Measurements from ENCODE around the gene RALBP1.

Gene RALBP1

GRCh38 chr18:9495916-9496705 is 20.8 kb downstream of the RALBP1 start:
- Histone ChIP-seq H3K4me3 (ENCODE audit: low read length) (no peak overlapping the region), H3K9me3 (ENCODE audit: low read length) (peaks cover 13% of the 10 kb centered on the region)

GRCh38 chr18:9506046-9506792 is 30.9 kb downstream of the RALBP1 start:
- no peak overlapping the region for H3K4me3 ChIP-seq (ENCODE audit: low read length)
- H3K27me3 ChIP-seq (ENCODE audit: insufficient read depth, low read length): no peaks in the 10 kb centered on the region
- H3K36me3 ChIP-seq (ENCODE audit: insufficient read depth, low read length): no peaks in the 10 kb centered on the region
- no peaks in the 10 kb centered on the region for H3K4me1 ChIP-seq (ENCODE audit: insufficient read depth, low read length)
- H2AFZ ChIP-seq (ENCODE audit: low read depth, low read length): no peak overlapping the region
- H3K9me3 ChIP-seq (ENCODE audit: low read length): peaks cover 9% of the 10 kb centered on the region

More at GRCh38 chr18:9495916-9496705, 20.8 kb downstream of the RALBP1 start:
- Histone ChIP-seq H3K36me3 (ENCODE audit: insufficient read depth, low read length) (no peaks in the 10 kb centered on the region), H3K27me3 (ENCODE audit: insufficient read depth, low read length) (no peaks in the 10 kb centered on the region), H3K4me1 (ENCODE audit: insufficient read depth, low read length) (no peaks in the 10 kb centered on the region), H2AFZ (ENCODE audit: low read depth, low read length) (no peak overlapping the region)

GRCh38 chr18:9507565-9508088 is 32.3 kb downstream of the RALBP1 start:
- Histone ChIP-seq H3K4me1 (ENCODE audit: insufficient read depth, low read length) (no peaks in the 10 kb centered on the region), H3K9me3 (ENCODE audit: low read length) (peaks cover 4% of the 10 kb centered on the region), H3K36me3 (ENCODE audit: insufficient read depth, low read length) (no peaks in the 10 kb centered on the region), H2AFZ (ENCODE audit: low read depth, low read length) (no peak overlapping the region), H3K27me3 (ENCODE audit: insufficient read depth, low read length) (no peaks in the 10 kb centered on the region), H3K4me3 (ENCODE audit: low read length) (no peak overlapping the region)

- Histone ChIP-seq H3K9me3 (ENCODE audit: low read length) (peaks cover 4% of the 10 kb centered on the region), H3K27me3 (ENCODE audit: insufficient read depth, low read length) (no peaks in the 10 kb centered on the region), H3K36me3 (ENCODE audit: insufficient read depth, low read length) (peaks cover 8% of the 10 kb centered on the region), H2AFZ (ENCODE audit: low read depth, low read length) (no peak overlapping the region), H3K4me3 (ENCODE audit: low read length) (no peak overlapping the region), H3K4me1 (ENCODE audit: insufficient read depth, low read length) (no peaks in the 10 kb centered on the region)
Measured at GRCh38 chr18:9508446-9509025, 33.2 kb downstream of the RALBP1 start.

- H3K4me3 ChIP-seq (ENCODE audit: low read length): no peak overlapping the region
Measured at GRCh38 chr18:9513971-9514512, 38.7 kb downstream of the RALBP1 start.

GRCh38 chr18:9516437-9517064 is 41.2 kb downstream of the RALBP1 start:
- Histone ChIP-seq H3K36me3 (ENCODE audit: insufficient read depth, low read length) (peaks cover 32% of the 10 kb centered on the region), H3K9me3 (ENCODE audit: low read length) (no peaks in the 10 kb centered on the region), H2AFZ (ENCODE audit: low read depth, low read length) (no peak overlapping the region), H3K27me3 (ENCODE audit: insufficient read depth, low read length) (no peaks in the 10 kb centered on the region), H3K4me1 (ENCODE audit: insufficient read depth, low read length) (no peaks in the 10 kb centered on the region), H3K4me3 (ENCODE audit: low read length) (no peak overlapping the region)

More at GRCh38 chr18:9513971-9514512, 38.7 kb downstream of the RALBP1 start:
- H3K4me1 ChIP-seq (ENCODE audit: insufficient read depth, low read length): no peaks in the 10 kb centered on the region
- no peak overlapping the region for H2AFZ ChIP-seq (ENCODE audit: low read depth, low read length)
- H3K27me3 ChIP-seq (ENCODE audit: insufficient read depth, low read length): no peaks in the 10 kb centered on the region
- H3K9me3 ChIP-seq (ENCODE audit: low read length): no peaks in the 10 kb centered on the region
- peaks cover 30% of the 10 kb centered on the region for H3K36me3 ChIP-seq (ENCODE audit: insufficient read depth, low read length)

- H3K4me1 ChIP-seq (ENCODE audit: insufficient read depth, low read length): no peaks in the 10 kb centered on the region
- H2AFZ ChIP-seq (ENCODE audit: low read depth, low read length): no peak overlapping the region
- peaks cover 42% of the 10 kb centered on the region for H3K36me3 ChIP-seq (ENCODE audit: insufficient read depth, low read length)
- H3K27me3 ChIP-seq (ENCODE audit: insufficient read depth, low read length): no peaks in the 10 kb centered on the region
- no peaks in the 10 kb centered on the region for H3K9me3 ChIP-seq (ENCODE audit: low read length)
- H3K4me3 ChIP-seq (ENCODE audit: low read length): no peak overlapping the region
Measured at GRCh38 chr18:9517869-9518268, 42.6 kb downstream of the RALBP1 start.

- H3K9me3 ChIP-seq (ENCODE audit: low read length): no peaks in the 10 kb centered on the region
- no peaks in the 10 kb centered on the region for H3K4me1 ChIP-seq (ENCODE audit: insufficient read depth, low read length)
- H2AFZ ChIP-seq (ENCODE audit: low read depth, low read length): no peak overlapping the region
- H3K36me3 ChIP-seq (ENCODE audit: insufficient read depth, low read length): peaks cover 41% of the 10 kb centered on the region
- no peaks in the 10 kb centered on the region for H3K27me3 ChIP-seq (ENCODE audit: insufficient read depth, low read length)
- no peak overlapping the region for H3K4me3 ChIP-seq (ENCODE audit: low read length)
Measured at GRCh38 chr18:9519399-9519798, 44.1 kb downstream of the RALBP1 start.

- no peaks in the 10 kb centered on the region for H3K9me3 ChIP-seq (ENCODE audit: low read length)
- no peak overlapping the region for H3K4me3 ChIP-seq (ENCODE audit: low read length)
- H2AFZ ChIP-seq (ENCODE audit: low read depth, low read length): no peak overlapping the region
- H3K27me3 ChIP-seq (ENCODE audit: insufficient read depth, low read length): no peaks in the 10 kb centered on the region
- H3K36me3 ChIP-seq (ENCODE audit: insufficient read depth, low read length): peaks cover 49% of the 10 kb centered on the region
- H3K4me1 ChIP-seq (ENCODE audit: insufficient read depth, low read length): no peaks in the 10 kb centered on the region
Measured at GRCh38 chr18:9520666-9521065, 45.4 kb downstream of the RALBP1 start.

GRCh38 chr18:9521770-9522169 is 46.5 kb downstream of the RALBP1 start:
- H2AFZ ChIP-seq (ENCODE audit: low read depth, low read length): no peak overlapping the region
- H3K36me3 ChIP-seq (ENCODE audit: insufficient read depth, low read length): peaks cover 52% of the 10 kb centered on the region
- no peaks in the 10 kb centered on the region for H3K4me1 ChIP-seq (ENCODE audit: insufficient read depth, low read length)
- no peak overlapping the region for H3K4me3 ChIP-seq (ENCODE audit: low read length)
- H3K9me3 ChIP-seq (ENCODE audit: low read length): peaks cover 1% of the 10 kb centered on the region
- H3K27me3 ChIP-seq (ENCODE audit: insufficient read depth, low read length): no peaks in the 10 kb centered on the region

- Histone ChIP-seq H2AFZ (ENCODE audit: low read depth, low read length) (no peak overlapping the region), H3K4me3 (ENCODE audit: low read length) (no peak overlapping the region), H3K9me3 (ENCODE audit: low read length) (peaks cover 10% of the 10 kb centered on the region), H3K4me1 (ENCODE audit: insufficient read depth, low read length) (no peaks in the 10 kb centered on the region), H3K27me3 (ENCODE audit: insufficient read depth, low read length) (no peaks in the 10 kb centered on the region), H3K36me3 (ENCODE audit: insufficient read depth, low read length) (peaks cover 46% of the 10 kb centered on the region)
Measured at GRCh38 chr18:9522952-9523351, 47.6 kb downstream of the RALBP1 start.

GRCh38 chr18:9526458-9526857 is 51.1 kb downstream of the RALBP1 start:
- H3K36me3 ChIP-seq (ENCODE audit: insufficient read depth, low read length): peaks cover 60% of the 10 kb centered on the region
- no peak overlapping the region for H3K4me3 ChIP-seq (ENCODE audit: low read length)
- peaks cover 24% of the 10 kb centered on the region for H3K9me3 ChIP-seq (ENCODE audit: low read length)

More at GRCh38 chr18:9526458-9526857, 51.1 kb downstream of the RALBP1 start:
- H3K4me1 ChIP-seq (ENCODE audit: insufficient read depth, low read length): no peaks in the 10 kb centered on the region
- H2AFZ ChIP-seq (ENCODE audit: low read depth, low read length): no peak overlapping the region
- no peaks in the 10 kb centered on the region for H3K27me3 ChIP-seq (ENCODE audit: insufficient read depth, low read length)

All from neuron (in vitro differentiated cells).